Neural cell (in vitro differentiated cells): Measurements from ENCODE around the gene ALK.

ENCODE experiments used
- CTCF ChIP-seq: fragments of 450-650 bp; IDR thresholded peaks from 2 replicates; pipeline ENCODE4 v1.5.1; 2014; ENCODE audit warnings: antibody characterized with exemption, mild to moderate bottlenecking, moderate library complexity; ENCODE audit not compliant: poor library complexity, severe bottlenecking
- EP300 ChIP-seq: fragments of 450-650 bp; conservative IDR thresholded peaks from 2 replicates; pipeline ENCODE4 v1.6.1; 2014; ENCODE audit warnings: antibody characterized with exemption, mild to moderate bottlenecking, moderate library complexity; ENCODE audit not compliant: poor library complexity, severe bottlenecking
- EZH2 ChIP-seq: fragments of 200-600, 300-800 bp; shearing (Covaris generic), sonication (generic); IDR thresholded peaks from 2 replicates; pipeline ENCODE4 v1.6.1; 2014; ENCODE audit warnings: antibody characterized with exemption, low read length, borderline replicate concordance, mild to moderate bottlenecking; ENCODE audit not compliant: insufficient read depth, poor library complexity, severe bottlenecking
- POLR2AphosphoS5 ChIP-seq: IDR thresholded peaks from 2 replicates; pipeline ENCODE4 v1.6.1; 2012
- RAD21 ChIP-seq: fragments of 450-650 bp; conservative IDR thresholded peaks from 2 replicates; pipeline ENCODE4 v1.6.1; 2014; ENCODE audit warnings: antibody characterized with exemption, mild to moderate bottlenecking, moderate library complexity
- REST ChIP-seq: IDR thresholded peaks from 2 replicates; pipeline ENCODE4 v1.6.1; 2012; ENCODE audit warnings: borderline replicate concordance
- TAF1 ChIP-seq: IDR thresholded peaks from 2 replicates; pipeline ENCODE4 v1.6.1; 2012; ENCODE audit warnings: low read depth

GRCh38 chr2:29202819-29203495 is 718.4 kb downstream of the ALK start:
- TF ChIP-seq TAF1 (no peak), CTCF (no peak), RAD21 (no peak), EZH2 (no peak), EP300 (no peak), POLR2AphosphoS5 (no peak), REST (no peak)
